Chondrocyte (in vitro differentiated cells): Measurements from ENCODE around the gene TTLL12. TPM values are rescaled to one million over a fixed set of nuclear protein-coding genes. Genes with fewer than 3 reads are reported as not detected.

ENCODE experiments used
- DNase-seq: peaks from one replicate; pipeline ENCODE4 v3.0.0; 2021; ENCODE audit warnings: mixed read lengths, low spot score
- H3K27ac Mint-ChIP-seq: one replicate; pipeline ENCODE4 v1.8.0; 2021; ENCODE audit warnings: mild to moderate bottlenecking, moderate library complexity, mixed read lengths; ENCODE audit not compliant: unreplicated experiment
- H3K27me3 Mint-ChIP-seq: 2 replicates; pipeline ENCODE4 v1.8.0; 2021; ENCODE audit warnings: low read depth, mixed read lengths
- H3K36me3 Mint-ChIP-seq: 2 replicates; pipeline ENCODE4 v1.8.0; 2021; ENCODE audit warnings: low read depth, mixed read lengths
- H3K4me1 Mint-ChIP-seq: 2 replicates; pipeline ENCODE4 v1.8.0; 2021; ENCODE audit warnings: low read depth, mild to moderate bottlenecking, mixed read lengths
- H3K4me3 Mint-ChIP-seq: one replicate; pipeline ENCODE4 v1.8.0; 2021; ENCODE audit warnings: mild to moderate bottlenecking, moderate library complexity, mixed read lengths; ENCODE audit not compliant: unreplicated experiment
- H3K9me3 Mint-ChIP-seq: 2 replicates; pipeline ENCODE4 v1.8.0; 2021; ENCODE audit warnings: low read depth, mixed read lengths
- total RNA-seq: library from RNA; stranded (reverse); gene quantifications from 3 replicates; pipeline ENCODE4 v1.2.1, GENCODE V29; 2021
- TF ChIP-seq, protein P1 (sequence below): fragments of 200-600 bp; sonication (generic); IDR thresholded peaks from 2 replicates; pipeline ENCODE4 v1.5.0; 2021; ENCODE audit warnings: antibody characterized with exemption, mild to moderate bottlenecking, moderate library complexity

The TTLL12 gene
- total RNA-seq, 1 donor from 2014 or later: 35.6 TPM

DNA sequence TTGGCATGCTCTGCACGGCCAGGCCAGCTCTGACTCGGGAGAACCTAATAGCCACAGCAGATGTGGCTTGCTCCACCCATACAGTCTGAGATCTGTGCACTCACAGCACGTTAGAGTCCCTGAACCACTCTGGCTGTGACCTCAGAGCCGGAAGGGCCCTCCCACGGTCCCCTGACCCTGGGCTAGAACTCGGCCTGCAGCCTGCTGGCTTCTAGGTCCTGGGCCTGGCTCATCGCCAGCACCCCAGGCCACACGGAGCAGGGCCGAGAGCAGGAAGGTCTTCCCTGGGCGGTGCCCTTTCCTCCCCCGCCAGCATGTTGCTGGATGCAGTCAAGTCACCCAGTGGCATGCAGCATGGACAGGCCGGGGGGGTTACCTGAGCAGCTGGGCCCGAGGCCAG, 35.3 kb upstream of the TTLL12 start:
- TF ChIP-seq, protein P1, sequence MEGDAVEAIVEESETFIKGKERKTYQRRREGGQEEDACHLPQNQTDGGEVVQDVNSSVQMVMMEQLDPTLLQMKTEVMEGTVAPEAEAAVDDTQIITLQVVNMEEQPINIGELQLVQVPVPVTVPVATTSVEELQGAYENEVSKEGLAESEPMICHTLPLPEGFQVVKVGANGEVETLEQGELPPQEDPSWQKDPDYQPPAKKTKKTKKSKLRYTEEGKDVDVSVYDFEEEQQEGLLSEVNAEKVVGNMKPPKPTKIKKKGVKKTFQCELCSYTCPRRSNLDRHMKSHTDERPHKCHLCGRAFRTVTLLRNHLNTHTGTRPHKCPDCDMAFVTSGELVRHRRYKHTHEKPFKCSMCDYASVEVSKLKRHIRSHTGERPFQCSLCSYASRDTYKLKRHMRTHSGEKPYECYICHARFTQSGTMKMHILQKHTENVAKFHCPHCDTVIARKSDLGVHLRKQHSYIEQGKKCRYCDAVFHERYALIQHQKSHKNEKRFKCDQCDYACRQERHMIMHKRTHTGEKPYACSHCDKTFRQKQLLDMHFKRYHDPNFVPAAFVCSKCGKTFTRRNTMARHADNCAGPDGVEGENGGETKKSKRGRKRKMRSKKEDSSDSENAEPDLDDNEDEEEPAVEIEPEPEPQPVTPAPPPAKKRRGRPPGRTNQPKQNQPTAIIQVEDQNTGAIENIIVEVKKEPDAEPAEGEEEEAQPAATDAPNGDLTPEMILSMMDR: no peak
- peaks cover 7% of the 10 kb centered on the region for H3K4me1 Mint-ChIP-seq
- H3K27me3 Mint-ChIP-seq: peaks cover 11% of the 10 kb centered on the region
- DNase-seq: no peak
- H3K36me3 Mint-ChIP-seq: no peaks in the 10 kb centered on the region
- no peak overlapping the region for H3K27ac Mint-ChIP-seq
- no peaks in the 10 kb centered on the region for H3K9me3 Mint-ChIP-seq
- H3K4me3 Mint-ChIP-seq: no peak overlapping the region

GRCh38 chr22:43220625-43221380, 33.9 kb upstream of the TTLL12 start:
- Mint-ChIP-seq H3K27me3 (peaks cover 4% of the 10 kb centered on the region), H3K4me1 (no peaks in the 10 kb centered on the region), H3K27ac (no peak overlapping the region), H3K9me3 (no peaks in the 10 kb centered on the region), H3K4me3 (no peak overlapping the region), H3K36me3 (no peaks in the 10 kb centered on the region)
- no peak for DNase-seq
- TF ChIP-seq, protein P1: no peak

- peaks cover 8% of the 10 kb centered on the region for H3K27me3 Mint-ChIP-seq
- H3K4me3 Mint-ChIP-seq: no peak overlapping the region
- no peaks in the 10 kb centered on the region for H3K4me1 Mint-ChIP-seq
- TF ChIP-seq, protein P1: no peak
- no peak overlapping the region for H3K27ac Mint-ChIP-seq
- H3K36me3 Mint-ChIP-seq: peaks cover 4% of the 10 kb centered on the region
- DNase-seq: no peak
- no peaks in the 10 kb centered on the region for H3K9me3 Mint-ChIP-seq
Measured at GRCh38 chr22:43218786-43219185, 31.9 kb upstream of the TTLL12 start.

GRCh38 chr22:43217285-43218030, 30.5 kb upstream of the TTLL12 start:
- no peaks in the 10 kb centered on the region for H3K9me3 Mint-ChIP-seq
- peaks cover 8% of the 10 kb centered on the region for H3K27me3 Mint-ChIP-seq
- no peaks in the 10 kb centered on the region for H3K4me1 Mint-ChIP-seq
- DNase-seq: no peak
- H3K36me3 Mint-ChIP-seq: peaks cover 4% of the 10 kb centered on the region
- no peak overlapping the region for H3K27ac Mint-ChIP-seq
- H3K4me3 Mint-ChIP-seq: no peak overlapping the region
- TF ChIP-seq, protein P1: no peak

DNA sequence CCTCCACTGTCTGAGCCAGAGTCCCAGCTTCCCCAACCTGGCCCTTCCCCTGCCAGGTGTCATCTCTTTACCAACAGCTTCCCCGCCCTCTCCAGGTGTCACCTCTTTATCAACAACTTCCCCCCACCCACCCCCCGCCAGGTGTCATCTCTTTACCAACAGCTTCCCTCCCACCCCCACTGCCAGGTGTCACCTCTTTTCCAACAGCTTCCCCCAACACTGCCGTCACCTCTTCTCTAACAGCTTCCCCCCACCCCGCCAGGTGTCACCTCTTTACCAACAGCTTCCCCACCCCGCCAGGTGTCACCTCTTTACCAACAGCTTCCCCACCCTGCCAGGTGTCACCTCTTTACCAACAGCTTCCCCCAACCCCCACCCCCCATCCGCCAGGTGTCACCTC, 29.8 kb upstream of the TTLL12 start:
- peaks cover 8% of the 10 kb centered on the region for H3K27me3 Mint-ChIP-seq
- H3K36me3 Mint-ChIP-seq: peaks cover 4% of the 10 kb centered on the region
- H3K4me3 Mint-ChIP-seq: no peak overlapping the region
- H3K4me1 Mint-ChIP-seq: no peaks in the 10 kb centered on the region
- H3K9me3 Mint-ChIP-seq: no peaks in the 10 kb centered on the region
- DNase-seq: no peak
- TF ChIP-seq, protein P1: no peak
- H3K27ac Mint-ChIP-seq: no peak overlapping the region
